NCI-H2227 treated with DMSO at 0.1 percent for 48 hours (cell line): Measurements from ENCODE around the gene IFT81.
"Not testable (repeated sequence)": the region's sequence is repeated elsewhere in the genome, so short reads cannot be mapped to it uniquely, and the experiment has no call there.

ENCODE experiments used
- DNase-seq: peaks from one replicate; lab custom pipeline; 2025; lab: John Stamatoyannopoulos, UW

IFT81 gene

GRCh38 chr12:110124269-110124995, at the start of gene IFT81:
Gene IFT81, plus strand, starts transcription at chr12:110124357. Its CDS starts 3,024 bp downstream, at chr12:110127381.
- peak; percentile 93 for DNase-seq

GRCh38 chr12:110075880-110076279, 48.3 kb upstream of the IFT81 start:
- DNase-seq, result no peak

GRCh38 chr12:110077800-110078199, 46.4 kb upstream of the IFT81 start:
- DNase-seq, result no peak

GRCh38 chr12:110079477-110080400, 44.4 kb upstream of the IFT81 start:
- no peak for DNase-seq

- DNase-seq, result no peak
These were observed 43.7 kb upstream of the IFT81 start for GRCh38 chr12:110080410-110080809.

GRCh38 chr12:110084314-110085015, 39.7 kb upstream of the IFT81 start:
- no peak for DNase-seq

- not testable (repeated sequence) for DNase-seq
These were observed 35.9 kb upstream of the IFT81 start for GRCh38 chr12:110088216-110088615.

GRCh38 chr12:110088936-110089335, 35.2 kb upstream of the IFT81 start:
- no peak for DNase-seq

GRCh38 chr12:110090266-110091135, 33.7 kb upstream of the IFT81 start:
- DNase-seq, result no peak

GRCh38 chr12:110091136-110091711, 32.9 kb upstream of the IFT81 start:
- DNase-seq, result no peak

- DNase-seq, result no peak
These were observed 30.4 kb upstream of the IFT81 start for GRCh38 chr12:110093631-110094311.

GRCh38 chr12:110100315-110100970, 23.7 kb upstream of the IFT81 start:
- peak; percentile 40 for DNase-seq

- DNase-seq, result no peak
These were observed 21.9 kb upstream of the IFT81 start for GRCh38 chr12:110102255-110102654.

- no peak for DNase-seq
These were observed 19.7 kb upstream of the IFT81 start for GRCh38 chr12:110104188-110105094.

- no peak for DNase-seq
These were observed 19.0 kb upstream of the IFT81 start for GRCh38 chr12:110105159-110105558.

- DNase-seq, result no peak
These were observed 18.2 kb upstream of the IFT81 start for GRCh38 chr12:110105986-110106385.

GRCh38 chr12:110107369-110108281, 16.5 kb upstream of the IFT81 start:
- DNase-seq, result no peak
